ENCODE data around the gene PRDM8. TPM values are rescaled to one million over a fixed set of nuclear protein-coding genes. Genes with fewer than 3 reads are reported as not detected.

Gene PRDM8
- total and polyA plus RNA-seq, 2 of the 8 experiments (the other 6 are each of a cell fraction or from before 2014, with no cell fraction given), result not detected

- H3K4me3 ChIP-seq (ENCODE audit: extremely low read depth in 1 of 4, insufficient read depth in 2 of 4, low read depth in 3 of 4, low read length in 4 of 4), result no peak overlapping the region
- FAIRE-seq, result no peak
- CTCF ChIA-PET (ENCODE audit: partially characterized antibody), result interaction anchor here (1.0 to 1.4 kb wide), 2 partner anchors 31 to 47 kb away, joined by 3 to 4 read pairs; no protein-coding TSS in a partner anchor
Measured at GRCh38 chr4:80156410-80156809, 40.9 kb upstream of the PRDM8 start.

More at GRCh38 chr4:80156410-80156809, 40.9 kb upstream of the PRDM8 start:
- Histone ChIP-seq H3K23me2 (ENCODE audit: low read depth, low read length) (no peaks in the 10 kb centered on the region), H2AK5ac (ENCODE audit: low read depth, low read length) (no peak overlapping the region), H4K8ac (ENCODE audit: extremely low read depth, insufficient read depth, low read length) (no peak overlapping the region), H3K23ac (ENCODE audit: insufficient read length) (no peak overlapping the region), H3K9ac (replicated peaks in 1 of 4; ENCODE audit: extremely low read depth in 1 of 4, low read depth in 3 of 4, low read length in 3 of 4) (no peak overlapping the region), H2BK20ac (ENCODE audit: low read length) (no peak overlapping the region), H3K79me1 (ENCODE audit: low read depth, low read length) (no peaks in the 10 kb centered on the region), H3K4me1 (replicated peaks in 1 of 4; ENCODE audit: control insufficient read depth in 3 of 4, insufficient read depth in 4 of 4, low read length in 3 of 4) (no peaks in the 10 kb centered on the region), H3K36me3 (ENCODE audit: control insufficient read depth in 2 of 4, insufficient read depth in 4 of 4, low read length in 3 of 4) (no peaks in the 10 kb centered on the region), H3K56ac (replicated peaks; ENCODE audit: insufficient read length, low read depth, low read length) (no peak overlapping the region), H3K4me2 (ENCODE audit: insufficient read depth in 1 of 2, low read depth in 2 of 2, low read length in 2 of 2) (no peak overlapping the region), H4K91ac (replicated peaks; ENCODE audit: insufficient read length, low read length) (no peak overlapping the region), H2BK15ac (ENCODE audit: low read length) (no peak overlapping the region), H3K18ac (ENCODE audit: extremely low read depth, low read length) (no peak overlapping the region), H3K9me3 (ENCODE audit: insufficient read depth in 2 of 2, low read depth in 1 of 2, low read length in 1 of 2) (no peaks in the 10 kb centered on the region), H3K14ac (ENCODE audit: insufficient read length) (no peak overlapping the region), H2BK5ac (ENCODE audit: low read depth, low read length) (no peak overlapping the region), H3K4ac (replicated peaks; ENCODE audit: insufficient read length, low read depth, low read length) (no peak overlapping the region), H4K5ac (ENCODE audit: insufficient read length, low read depth, low read length) (no peak overlapping the region), H3K27me3 (replicated peaks in 1 of 4; ENCODE audit: control insufficient read depth in 3 of 4, extremely low read depth in 1 of 4, insufficient read depth in 3 of 4, low read length in 3 of 4) (no peaks in the 10 kb centered on the region), H2BK120ac (replicated peaks; ENCODE audit: low read depth, low read length) (no peak overlapping the region), H2AFZ (ENCODE audit: low read length) (no peak overlapping the region), H4K20me1 (replicated peaks in 1 of 2; ENCODE audit: control insufficient read depth in 1 of 2, insufficient read depth in 2 of 2, low read length in 2 of 2) (no peaks in the 10 kb centered on the region), H3K27ac (ENCODE audit: low read depth, low read length) (no peak overlapping the region), H3K79me2 (ENCODE audit: control insufficient read depth in 1 of 2, insufficient read depth in 2 of 2, low read length in 2 of 2) (no peaks in the 10 kb centered on the region), H2BK12ac (ENCODE audit: low read depth, low read length) (no peak overlapping the region)
- POLR2A ChIA-PET (ENCODE audit: partially characterized antibody), result no interaction called here
- DNase-seq (ENCODE audit: low read depth in 1 of 2, low spot score in 2 of 2), result no peak
- 92% methylated on average over 2 of the region's 2 CpGs; no CpG with 5 or more reads in 1 of the 2 experiments for WGBS, 2 experiments (ENCODE audit: extremely low coverage in 1 of 2, insufficient coverage in 1 of 2, insufficient read length in 1 of 2, insufficient replicate concordance in 2 of 2, low coverage in 1 of 2, low lambda C conversion rate in 2 of 2, missing lambda C conversion rate in 1 of 2)
- TF ChIP-seq KDM1A (IDR thresholded peaks at IDR 0.05; ENCODE audit: borderline replicate concordance, low read length) (no peak), POLR2A (IDR thresholded peaks at IDR 0.05; ENCODE audit: control extremely low read depth in 1 of 2, low read depth in 2 of 2, low read length in 2 of 2) (no peak), SRF (IDR thresholded peaks at IDR 0.05; ENCODE audit: low read depth, low read length) (no peak), CHD2 (IDR thresholded peaks at IDR 0.05; ENCODE audit: low read length) (no peak), TAF1 (IDR thresholded peaks at IDR 0.05; ENCODE audit: low read depth, low read length) (no peak), SIN3A (conservative IDR thresholded peaks at IDR 0.05 in 1 of 2, IDR thresholded peaks at IDR 0.05 in 1 of 2; ENCODE audit: low read depth in 1 of 2, low read length in 2 of 2) (no peak), JUND (IDR thresholded peaks at IDR 0.05; ENCODE audit: low read length) (no peak), CBX8 (IDR thresholded peaks at IDR 0.05; ENCODE audit: borderline replicate concordance, low read depth, low read length) (no peak), ATF3 (IDR thresholded peaks at IDR 0.05; ENCODE audit: insufficient read depth, low read depth, low read length) (no peak)

Measured in H1 (cell line).